MCF 10A (cell line): ENCODE results near the gene PXDC1. TPM values are rescaled to one million over a fixed set of nuclear protein-coding genes. Genes with fewer than 3 reads are reported as not detected.
"Not testable (repeated sequence)": the region's sequence is repeated elsewhere in the genome, so short reads cannot be mapped to it uniquely, and the experiment has no call there.

Experiments used
- BruUV-seq: library from RNA; stranded (reverse); fragments of 400-500 nt; replicated peaks from 2 replicates; lab custom pipeline; 2021; lab: Mats Ljungman, UMichigan
- CTCF ChIA-PET: fragments of 300-600 bp; sonication (Branson Sonifier 250); formaldehyde crosslinking; extraction: SDS; loops from one replicate; lab custom pipeline; 2021; ENCODE audit warnings: antibody characterized with exemption, inconsistent platforms; lab: Yijun Ruan, JAX
- POLR2A ChIA-PET: fragments of 300-600, 350-650 bp; sonication (Branson Sonifier 250); formaldehyde crosslinking; extraction: SDS; loops from one replicate; lab custom pipeline; 2020; ENCODE audit warnings: antibody characterized with exemption, inconsistent platforms; lab: Yijun Ruan, JAX
- DNase-seq: peaks from one replicate; pipeline ENCODE4 v3.0.0-alpha.2; 2018; ENCODE audit not compliant: unreplicated experiment
- H3K27ac Mint-ChIP-seq: one replicate; pipeline ENCODE4 v1.8.0; 2022; ENCODE audit warnings: mild to moderate bottlenecking, low read depth, mixed read lengths; ENCODE audit not compliant: unreplicated experiment
- H3K27me3 Mint-ChIP-seq: one replicate; pipeline ENCODE4 v1.8.0; 2022; ENCODE audit warnings: mixed read lengths; ENCODE audit not compliant: insufficient read depth, unreplicated experiment
- H3K36me3 Mint-ChIP-seq: one replicate; pipeline ENCODE4 v1.8.0; 2022; ENCODE audit warnings: mild to moderate bottlenecking, moderate library complexity, mixed read lengths; ENCODE audit not compliant: insufficient read depth, unreplicated experiment
- H3K4me1 Mint-ChIP-seq: one replicate; pipeline ENCODE4 v1.8.0; 2022; ENCODE audit warnings: mixed read lengths; ENCODE audit not compliant: insufficient read depth, unreplicated experiment
- H3K4me3 Mint-ChIP-seq: one replicate; pipeline ENCODE4 v1.8.0; 2022; ENCODE audit warnings: mild to moderate bottlenecking, moderate library complexity, mixed read lengths; ENCODE audit not compliant: unreplicated experiment
- H3K9me3 Mint-ChIP-seq: one replicate; pipeline ENCODE4 v1.8.0; 2022; ENCODE audit warnings: mixed read lengths; ENCODE audit not compliant: unreplicated experiment
- intact Hi-C: fragments of 100-400 bp; cut with micrococcal nuclease; formaldehyde crosslinking; loops from 2 replicates; pipeline ENCODE4 v1.14.1; 2022
- total RNA-seq: library from RNA; stranded (reverse); gene quantifications from 2 replicates; pipeline ENCODE4 v1.2.3, GENCODE V29; 2022
- TF ChIP-seq, protein P1 (sequence below): fragments of 200-600 bp; IDR thresholded peaks from one replicate; pipeline ENCODE4 v1.8.0; 2022; ENCODE audit warnings: antibody characterized with exemption, mild to moderate bottlenecking; ENCODE audit not compliant: unreplicated experiment

Gene PXDC1
- total RNA-seq, 1 experiment from 2014 or later = 48.1 TPM

DNA sequence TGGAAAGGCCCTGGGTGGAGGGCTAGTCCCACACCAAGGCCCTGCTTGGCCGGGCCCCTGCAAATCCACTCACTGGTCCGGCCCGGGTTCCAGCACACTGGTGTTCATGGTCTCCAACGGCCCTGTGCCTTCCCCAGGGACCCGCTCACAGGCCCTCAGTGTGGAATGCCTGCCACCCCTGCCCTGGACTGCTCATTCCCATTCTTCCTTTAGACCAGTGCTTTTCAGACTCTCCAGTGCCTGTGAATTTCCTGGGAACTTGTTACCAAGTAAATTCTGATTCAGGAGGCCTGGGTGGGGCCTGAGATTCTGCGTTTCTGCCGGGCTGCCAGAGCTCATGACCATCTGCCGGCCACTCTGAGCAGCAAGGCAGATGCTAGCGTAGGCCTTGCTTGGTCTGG is 5.7 kb upstream of the PXDC1 start:
- ChIA-PET CTCF (interaction anchor here (0.7 kb wide), 1 partner anchor 14 kb away, joined by 5 read pairs; no protein-coding TSS in a partner anchor), POLR2A (interaction anchor here (0.5 kb wide), 1 partner anchor 25 kb away, joined by 3 read pairs; no protein-coding TSS in a partner anchor)
- TF ChIP-seq, protein P1, sequence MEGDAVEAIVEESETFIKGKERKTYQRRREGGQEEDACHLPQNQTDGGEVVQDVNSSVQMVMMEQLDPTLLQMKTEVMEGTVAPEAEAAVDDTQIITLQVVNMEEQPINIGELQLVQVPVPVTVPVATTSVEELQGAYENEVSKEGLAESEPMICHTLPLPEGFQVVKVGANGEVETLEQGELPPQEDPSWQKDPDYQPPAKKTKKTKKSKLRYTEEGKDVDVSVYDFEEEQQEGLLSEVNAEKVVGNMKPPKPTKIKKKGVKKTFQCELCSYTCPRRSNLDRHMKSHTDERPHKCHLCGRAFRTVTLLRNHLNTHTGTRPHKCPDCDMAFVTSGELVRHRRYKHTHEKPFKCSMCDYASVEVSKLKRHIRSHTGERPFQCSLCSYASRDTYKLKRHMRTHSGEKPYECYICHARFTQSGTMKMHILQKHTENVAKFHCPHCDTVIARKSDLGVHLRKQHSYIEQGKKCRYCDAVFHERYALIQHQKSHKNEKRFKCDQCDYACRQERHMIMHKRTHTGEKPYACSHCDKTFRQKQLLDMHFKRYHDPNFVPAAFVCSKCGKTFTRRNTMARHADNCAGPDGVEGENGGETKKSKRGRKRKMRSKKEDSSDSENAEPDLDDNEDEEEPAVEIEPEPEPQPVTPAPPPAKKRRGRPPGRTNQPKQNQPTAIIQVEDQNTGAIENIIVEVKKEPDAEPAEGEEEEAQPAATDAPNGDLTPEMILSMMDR = no peak
- Mint-ChIP-seq H3K27me3 (no peaks in the 10 kb centered on the region), H3K4me3 (no peak overlapping the region), H3K9me3 (no peaks in the 10 kb centered on the region), H3K36me3 (no peaks in the 10 kb centered on the region), H3K27ac (no peak overlapping the region), H3K4me1 (no peaks in the 10 kb centered on the region)
- intact Hi-C loops = no loop called here
- DNase-seq = no peak
- BruUV-seq = no TSS peak

DNA sequence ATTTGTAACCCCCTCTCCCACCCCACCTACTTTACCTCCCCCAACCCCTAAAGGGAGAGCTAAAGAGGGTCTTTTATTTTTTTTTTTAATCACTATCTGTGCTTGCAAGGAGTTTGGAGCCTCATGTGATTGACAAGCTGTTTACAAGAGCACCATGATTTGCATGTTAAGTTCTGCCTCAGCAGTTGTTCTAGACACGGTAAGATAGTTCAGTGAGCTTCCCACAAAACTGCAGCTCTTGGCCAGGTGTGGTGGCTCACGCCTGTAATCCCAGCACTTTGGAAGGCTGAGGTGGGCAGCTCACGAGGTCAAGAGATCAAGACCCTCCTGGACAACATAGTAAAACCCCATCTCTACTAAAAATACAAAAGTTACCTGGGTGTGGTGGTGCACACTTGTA is 5.0 kb upstream of the PXDC1 start:
- DNase-seq = no peak
- CTCF ChIA-PET = interaction anchor here (0.5 to 1.0 kb wide), 5 partner anchors 11 to 175 kb away, joined by 3 to 5 read pairs (median 3); no protein-coding TSS in a partner anchor
- Mint-ChIP-seq H3K9me3 (no peaks in the 10 kb centered on the region), H3K36me3 (no peaks in the 10 kb centered on the region), H3K27me3 (no peaks in the 10 kb centered on the region), H3K4me3 (no peak overlapping the region), H3K4me1 (no peaks in the 10 kb centered on the region), H3K27ac (no peak overlapping the region)
- no TSS peak for BruUV-seq
- TF ChIP-seq, protein P1 = no peak
- intact Hi-C loops = no loop called here
- POLR2A ChIA-PET = interaction anchor here (0.5 to 2.1 kb wide), 4 partner anchors 9 to 264 kb away, joined by 3 to 6 read pairs (median 4); a partner anchor contains a TSS

DNA sequence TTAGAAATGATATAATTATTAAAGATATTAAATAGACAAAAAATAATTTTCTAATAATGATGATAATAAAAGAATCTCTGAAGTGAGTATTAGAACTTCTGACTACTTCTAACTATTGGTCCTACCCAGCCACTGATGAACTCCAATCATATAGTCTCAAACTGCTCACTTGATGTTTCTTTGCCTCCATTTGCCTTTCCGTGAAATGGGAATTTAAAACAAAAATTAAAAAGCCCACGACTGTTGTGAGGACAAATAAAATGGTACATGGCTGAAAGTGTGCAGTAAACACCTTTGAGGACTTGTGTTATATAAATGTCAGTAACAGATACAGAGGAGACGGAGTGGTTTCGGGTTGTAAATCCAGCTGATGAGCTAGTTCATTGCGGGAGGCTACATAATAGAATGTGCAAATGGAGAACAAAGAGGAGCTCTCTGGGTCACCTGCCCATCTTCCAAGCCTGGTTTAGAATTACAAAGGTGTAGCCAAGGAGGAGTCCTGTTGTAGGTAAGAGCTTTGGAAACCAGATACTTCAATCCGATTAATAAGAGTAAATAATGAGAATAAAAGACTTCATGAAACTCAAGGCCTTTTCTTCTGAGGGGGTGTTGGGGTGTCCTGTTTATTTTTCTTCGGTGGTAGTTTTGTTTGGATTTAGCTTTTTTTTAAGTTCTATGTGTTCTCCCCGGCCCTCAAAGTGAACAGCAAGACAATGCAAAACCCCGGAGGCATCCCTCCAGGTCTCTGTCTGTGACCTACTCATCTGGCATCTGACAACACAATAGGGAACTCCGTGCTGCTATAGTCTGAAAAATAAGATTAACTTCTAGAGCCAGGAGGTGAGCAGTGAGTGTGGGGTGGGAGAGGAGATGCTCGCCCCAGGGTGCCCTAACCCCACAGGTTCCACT is 4.4 kb upstream of the PXDC1 start:
- no peaks in the 10 kb centered on the region for H3K27me3 Mint-ChIP-seq
- H3K27ac Mint-ChIP-seq = no peak overlapping the region
- H3K36me3 Mint-ChIP-seq = no peaks in the 10 kb centered on the region
- DNase-seq = no peak
- intact Hi-C loops = no loop called here
- POLR2A ChIA-PET = interaction anchor here (0.7 to 2.1 kb wide), 7 partner anchors 10 to 265 kb away, joined by 3 to 6 read pairs (median 3); partner anchors contain the start of gene FAM50B
- no TSS peak for BruUV-seq
- H3K4me3 Mint-ChIP-seq = no peak overlapping the region
- no peaks in the 10 kb centered on the region for H3K9me3 Mint-ChIP-seq
- CTCF ChIA-PET = interaction anchor here (0.5 to 1.2 kb wide), 6 partner anchors 12 to 176 kb away, joined by 3 to 5 read pairs (median 4); no protein-coding TSS in a partner anchor
- no peaks in the 10 kb centered on the region for H3K4me1 Mint-ChIP-seq
- TF ChIP-seq, protein P1 = no peak

DNA sequence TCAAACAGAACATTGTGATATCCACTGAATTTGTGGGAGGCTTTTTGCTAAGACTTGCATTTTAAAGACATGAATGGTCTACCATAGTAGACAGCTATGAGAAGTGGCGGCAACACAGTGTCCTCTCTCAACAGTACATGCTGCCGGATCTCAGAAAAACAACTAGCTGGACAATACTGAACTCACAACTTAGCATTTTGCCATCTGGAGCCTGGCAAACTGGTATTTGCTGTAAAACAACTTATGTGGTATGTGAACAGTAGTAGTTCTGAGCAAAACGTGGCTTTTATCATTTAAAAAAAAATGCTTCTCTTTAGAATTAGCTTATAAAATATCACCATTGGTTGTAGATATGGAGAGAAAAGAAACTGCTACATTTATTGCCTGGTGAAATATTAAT is 3.3 kb upstream of the PXDC1 start:
- Mint-ChIP-seq H3K9me3 (no peaks in the 10 kb centered on the region), H3K27me3 (no peaks in the 10 kb centered on the region), H3K4me3 (no peak overlapping the region), H3K27ac (no peak overlapping the region), H3K36me3 (peaks cover 7% of the 10 kb centered on the region), H3K4me1 (peaks cover 2% of the 10 kb centered on the region)
- no TSS peak for BruUV-seq
- TF ChIP-seq, protein P1 = no peak
- ChIA-PET CTCF (interaction anchor here (0.6 to 1.3 kb wide), 4 partner anchors 28 to 1111 kb away, joined by 4 read pairs; partner anchors contain the start of gene FAM50B), POLR2A (interaction anchor here (0.8 to 2.1 kb wide), 4 partner anchors 11 to 70 kb away, joined by 3 to 6 read pairs (median 4); no protein-coding TSS in a partner anchor)
- DNase-seq = no peak
- intact Hi-C loops = no loop called here

DNA sequence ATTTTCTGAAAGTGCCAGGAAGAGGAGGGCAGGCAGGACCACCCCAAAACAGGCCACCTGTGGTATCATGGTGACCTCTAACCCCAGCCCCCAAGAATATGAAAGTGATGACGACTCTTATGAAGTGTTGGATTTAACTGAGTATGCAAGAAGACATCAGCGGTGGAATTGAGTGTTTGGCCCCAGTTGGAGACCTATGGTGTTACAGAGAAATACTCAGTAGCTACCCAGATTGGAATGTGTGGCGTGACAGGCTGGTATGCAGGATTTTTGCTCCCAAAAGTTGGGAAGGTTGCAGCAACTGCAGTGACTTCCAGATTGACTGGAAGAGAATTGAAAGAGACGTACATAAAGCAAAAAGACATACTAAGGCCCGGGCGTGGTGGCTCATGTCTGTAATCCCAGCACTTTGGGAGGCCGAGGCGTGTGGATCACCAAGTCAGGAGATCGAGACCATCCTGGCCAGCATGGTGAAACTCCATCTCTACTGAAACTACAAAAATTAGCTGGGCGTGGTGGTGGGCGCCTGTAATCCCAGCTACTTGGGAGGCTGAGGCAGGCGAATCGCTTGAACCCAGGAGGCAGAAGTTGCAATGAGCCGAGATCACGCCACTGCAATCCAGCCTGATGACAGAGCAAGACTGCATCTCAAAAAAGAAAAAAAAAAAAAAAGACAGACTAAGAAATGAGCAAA is 2.7 kb upstream of the PXDC1 start:
- H3K36me3 Mint-ChIP-seq, intact Hi-C loops, H3K4me3 Mint-ChIP-seq, H3K27me3 Mint-ChIP-seq, BruUV-seq, H3K4me1 Mint-ChIP-seq, DNase-seq, H3K9me3 Mint-ChIP-seq, H3K27ac Mint-ChIP-seq: not testable (repeated sequence)
- POLR2A ChIA-PET = interaction anchor here (2.1 kb wide), 1 partner anchor 12 kb away, joined by 6 read pairs; no protein-coding TSS in a partner anchor
- CTCF ChIA-PET = interaction anchor here (0.6 to 1.3 kb wide), 3 partner anchors 95 to 1111 kb away, joined by 3 to 4 read pairs (median 4); partner anchors contain the start of gene FAM50B
